ENCODE measurements around the gene DNA2. TPM values are rescaled to one million over a fixed set of nuclear protein-coding genes. Genes with fewer than 3 reads are reported as not detected.
"Not testable (repeated sequence)": the region's sequence is repeated elsewhere in the genome, so short reads cannot be mapped to it uniquely, and the experiment has no call there.

Gene DNA2
- total RNA-seq, result 3.6 and 4.5 TPM in 2 replicates

- Histone ChIP-seq H3K36me3 (ENCODE audit: control insufficient read depth, insufficient read depth, low read length) (no peaks in the 10 kb centered on the region), H3K4me3 (ENCODE audit: low read depth, low read length) (peak within 1 kb of the TSS; percentile 60), H3K27me3 (ENCODE audit: control insufficient read depth, insufficient read depth, low read length) (no peaks in the 10 kb centered on the region)
- DNase-seq (ENCODE audit: low read depth), result peak; percentile 18
- no peak for TF ChIP-seq CTCF (IDR thresholded peaks at IDR 0.05; ENCODE audit: insufficient read depth, low read length, poor library complexity, severe bottlenecking)
These were observed at the start of gene DNA2 for GRCh38 chr10:68471586-68472408. Gene DNA2, minus strand, starts transcription at chr10:68471973. Its CDS starts 109 bp downstream, at chr10:68471864.

- H3K4me3 ChIP-seq (ENCODE audit: low read depth, low read length); DNase-seq (ENCODE audit: low read depth); H3K36me3 ChIP-seq (ENCODE audit: control insufficient read depth, insufficient read depth, low read length); H3K27me3 ChIP-seq (ENCODE audit: control insufficient read depth, insufficient read depth, low read length): not testable (repeated sequence)
These were observed 46.8 kb upstream of the DNA2 start for GRCh38 chr10:68518609-68519008.

GRCh38 chr10:68517188-68517587 lies 45.4 kb upstream of the DNA2 start:
- no peak for DNase-seq (ENCODE audit: low read depth)
- Histone ChIP-seq H3K27me3 (ENCODE audit: control insufficient read depth, insufficient read depth, low read length) (no peaks in the 10 kb centered on the region), H3K4me3 (ENCODE audit: low read depth, low read length) (no peak overlapping the region), H3K36me3 (ENCODE audit: control insufficient read depth, insufficient read depth, low read length) (no peaks in the 10 kb centered on the region)
- TF ChIP-seq CTCF (IDR thresholded peaks at IDR 0.05; ENCODE audit: insufficient read depth, low read length, poor library complexity, severe bottlenecking), result no peak

- H3K36me3 ChIP-seq (ENCODE audit: control insufficient read depth, insufficient read depth, low read length), result no peaks in the 10 kb centered on the region
- no peaks in the 10 kb centered on the region for H3K27me3 ChIP-seq (ENCODE audit: control insufficient read depth, insufficient read depth, low read length)
- TF ChIP-seq CTCF (IDR thresholded peaks at IDR 0.05; ENCODE audit: insufficient read depth, low read length, poor library complexity, severe bottlenecking), result no peak
- no peak overlapping the region for H3K4me3 ChIP-seq (ENCODE audit: low read depth, low read length)
- DNase-seq (ENCODE audit: low read depth), result no peak
These were observed 45.0 kb upstream of the DNA2 start for GRCh38 chr10:68516766-68517165.

GRCh38 chr10:68516216-68516615 lies 44.4 kb upstream of the DNA2 start:
- not testable (repeated sequence) for H3K4me3 ChIP-seq (ENCODE audit: low read depth, low read length); H3K27me3 ChIP-seq (ENCODE audit: control insufficient read depth, insufficient read depth, low read length); H3K36me3 ChIP-seq (ENCODE audit: control insufficient read depth, insufficient read depth, low read length); DNase-seq (ENCODE audit: low read depth)

- H3K4me3 ChIP-seq (ENCODE audit: low read depth, low read length), result no peak overlapping the region
- no peaks in the 10 kb centered on the region for H3K36me3 ChIP-seq (ENCODE audit: control insufficient read depth, insufficient read depth, low read length)
- no peak for DNase-seq (ENCODE audit: low read depth)
- no peaks in the 10 kb centered on the region for H3K27me3 ChIP-seq (ENCODE audit: control insufficient read depth, insufficient read depth, low read length)
- no peak for TF ChIP-seq CTCF (IDR thresholded peaks at IDR 0.05; ENCODE audit: insufficient read depth, low read length, poor library complexity, severe bottlenecking)
These were observed 36.3 kb upstream of the DNA2 start for GRCh38 chr10:68508090-68508489.

- Histone ChIP-seq H3K36me3 (ENCODE audit: control insufficient read depth, insufficient read depth, low read length) (no peaks in the 10 kb centered on the region), H3K27me3 (ENCODE audit: control insufficient read depth, insufficient read depth, low read length) (no peaks in the 10 kb centered on the region), H3K4me3 (ENCODE audit: low read depth, low read length) (no peak overlapping the region)
- DNase-seq (ENCODE audit: low read depth), result no peak
- no peak for TF ChIP-seq CTCF (IDR thresholded peaks at IDR 0.05; ENCODE audit: insufficient read depth, low read length, poor library complexity, severe bottlenecking)
These were observed 34.6 kb upstream of the DNA2 start for GRCh38 chr10:68506411-68506810.

All from kidney epithelial cell (primary cell).